K562 (cell line): ENCODE data around the gene PYGO2. TPM values are rescaled to one million over a fixed set of nuclear protein-coding genes. Genes with fewer than 3 reads are reported as not detected.

Experiments
- ATF3 ChIP-seq, 2 experiments: fragments of 450-650 bp in 1 of 2; sonication (generic) in 1 of 2; formaldehyde crosslinking in 1 of 2; IDR thresholded peaks in 1 of 2; conservative IDR thresholded peaks in 1 of 2; 2 replicates each; pipeline versions ENCODE4 v1.6.1 to v1.8.1; 2016 to 2023; ENCODE audit warnings: mild to moderate bottlenecking in 2 of 2, moderate library complexity in 2 of 2, inconsistent platforms in 1 of 2, missing genetic modification reagents in 1 of 2
- CBX2 ChIP-seq: fragments of 200-600 bp; sonication (generic); IDR thresholded peaks from one replicate; pipeline ENCODE4 v1.6.1; 2012; ENCODE audit warnings: mild to moderate bottlenecking, low read length, inconsistent platforms; ENCODE audit not compliant: insufficient read depth, poor library complexity, severe bottlenecking
- CGGBP1 ChIP-seq: fragments of 250-450 bp; sonication (Bioruptor Pico); IDR thresholded peaks from 2 replicates; pipeline ENCODE4 v1.9.0; 2021; ENCODE audit warnings: mild to moderate bottlenecking
- FIP1L1 ChIP-seq: fragments of 200-400 bp; formaldehyde crosslinking; IDR thresholded peaks from 2 replicates; pipeline ENCODE4 v1.6.1; 2018; ENCODE audit warnings: mild to moderate bottlenecking, low read depth, low read length; ENCODE audit not compliant: poor library complexity, severe bottlenecking
- FOXA1 ChIP-seq: fragments of 450-650 bp; IDR thresholded peaks from 2 replicates; pipeline ENCODE4 v1.6.1; 2016; ENCODE audit warnings: mild to moderate bottlenecking, borderline replicate concordance
- GTF2E2 ChIP-seq: fragments of 200-800 bp; sonication (Bioruptor generic); IDR thresholded peaks from 2 replicates; pipeline ENCODE4 v1.6.1; 2016; ENCODE audit warnings: missing genetic modification characterization, missing compliant biosample characterization
- HMGN3 ChIP-seq: IDR thresholded peaks from 2 replicates; pipeline ENCODE4 v1.6.1; 2011; ENCODE audit warnings: borderline replicate concordance, low read depth, mild to moderate bottlenecking, mixed read lengths, low read length; ENCODE audit not compliant: insufficient read length; ENCODE audit errors: extremely low read depth
- HNRNPK ChIP-seq: fragments of 200-400 bp; formaldehyde crosslinking; IDR thresholded peaks from one replicate; pipeline ENCODE4 v1.6.1; 2018; ENCODE audit warnings: mild to moderate bottlenecking, low read depth, low read length; ENCODE audit not compliant: poor library complexity, severe bottlenecking
- JUNB ChIP-seq: fragments of 450-650 bp; formaldehyde crosslinking; conservative IDR thresholded peaks from 2 replicates; pipeline ENCODE4 v1.4.0; 2020; ENCODE audit warnings: mild to moderate bottlenecking
- KAT8 ChIP-seq: fragments of 450-650 bp; IDR thresholded peaks from 2 replicates; pipeline ENCODE4 v1.6.1; 2016; ENCODE audit warnings: low read depth, mild to moderate bottlenecking
- KLF10 ChIP-seq: fragments of 250-450 bp; sonication (Bioruptor Pico); IDR thresholded peaks from 2 replicates; pipeline ENCODE4 v1.6.1; 2021; ENCODE audit warnings: matching md5 sums
- NR3C1 ChIP-seq: sonication (generic); formaldehyde crosslinking; IDR thresholded peaks from 2 replicates; pipeline ENCODE4 v1.8.1; 2022; ENCODE audit warnings: missing genetic modification reagents
- RUNX1 ChIP-seq: sonication (generic); IDR thresholded peaks from 2 replicates; pipeline ENCODE4 v1.6.1; 2016; ENCODE audit warnings: antibody characterized with exemption, low read depth
- TAF1 ChIP-seq: IDR thresholded peaks from 2 replicates; pipeline ENCODE4 v1.6.1; 2011; ENCODE audit warnings: mild to moderate bottlenecking, low read length, moderate library complexity; ENCODE audit not compliant: insufficient read depth, control insufficient read depth, severe bottlenecking; ENCODE audit errors: extremely low read depth
- TARDBP ChIP-seq: fragments of 450-650 bp; IDR thresholded peaks from 2 replicates; pipeline ENCODE4 v1.6.1; 2016
- TCF7 ChIP-seq: sonication (generic); IDR thresholded peaks from 2 replicates; pipeline ENCODE4 v1.6.1; 2016; ENCODE audit warnings: antibody characterized with exemption, borderline replicate concordance
- VEZF1 ChIP-seq: fragments of 200-800 bp; sonication (Bioruptor generic); IDR thresholded peaks from 2 replicates; pipeline ENCODE4 v1.6.1; 2017; ENCODE audit warnings: missing genetic modification characterization, missing compliant biosample characterization
- ZFP1 ChIP-seq: fragments of 450-650 bp; formaldehyde crosslinking; IDR thresholded peaks from 2 replicates; pipeline ENCODE4 v1.4.0; 2020; ENCODE audit warnings: mild to moderate bottlenecking, mixed read lengths
- ZNF41 ChIP-seq: fragments of 250-450 bp; sonication (Bioruptor Pico); conservative IDR thresholded peaks from 2 replicates; pipeline ENCODE4 v1.4.0; 2020; ENCODE audit warnings: mild to moderate bottlenecking
- ZNF717 ChIP-seq: fragments of 250-450 bp; sonication (Bioruptor Pico); IDR thresholded peaks from 2 replicates; pipeline ENCODE4 v1.5.0; 2021
- polyA plus RNA-seq, 8 experiments: library from polyadenylated mRNA; depleted of rRNA in 4 of 8; stranded (reverse) in 5 of 8; unstranded in 3 of 8; fragments of >200 nt; fragmentation: Nextera tagmentation in 2 of 8; fragmentation: Illumina TruSeq in 1 of 8; extraction: Ambion mirVana in 2 of 8; extraction: Trizol in 1 of 8; gene quantifications; 2 replicates each; pipeline versions ENCODE4 v1.2.1 to v1.2.3, GENCODE V29; 2011 to 2014; ENCODE audit warnings: inconsistent platforms in 1 of 8, missing spikeins in 1 of 8
- total RNA-seq, 7 experiments: library from RNA; depleted of rRNA in 6 of 7; stranded (reverse); fragments of >200 nt in 6 of 7; fragmentation: Illumina TruSeq in 2 of 7; extraction: Trizol in 2 of 7; gene quantifications; 2 replicates each; pipeline versions ENCODE4 v1.2.1 to v1.2.3, GENCODE V29; 2011 to 2021; ENCODE audit warnings: low replicate concordance in 1 of 7

Gene PYGO2
- total and polyA plus RNA-seq, 9 of the 15 experiments (the other 6 are each of a cell fraction or from before 2014, with no cell fraction given): 8.3 to 36.2 (median 18.2) TPM

GRCh38 chr1:154973344-154974101 is 11.9 kb upstream of the PYGO2 start (continued):
- no peak for TF ChIP-seq TARDBP
- no peak for TF ChIP-seq ZFP1 (CRISPR knock-in tag)
- TF ChIP-seq ZNF41 (CRISPR knock-in tag): no peak
- TF ChIP-seq TAF1: peak; percentile 72
- TF ChIP-seq VEZF1 (CRISPR knock-in tag): peak; percentile 61; the same call in 1 of the 2 replicates
- no peak for TF ChIP-seq TCF7
- no peak for TF ChIP-seq CGGBP1 (CRISPR knock-in tag)
- no peak for TF ChIP-seq ZNF717
- TF ChIP-seq CBX2: no peak
- no peak for TF ChIP-seq KAT8
- TF ChIP-seq KLF10 (CRISPR knock-in tag): no peak
- TF ChIP-seq HNRNPK: no peak
- no peak for TF ChIP-seq FIP1L1
- TF ChIP-seq HMGN3: peak; percentile 34
- no peak for TF ChIP-seq ATF3 (IDR thresholded peaks at IDR 0.05)
- no peak for TF ChIP-seq ATF3 (CRISPR knock-in tag; conservative IDR thresholded peaks at IDR 0.05)
- no peak for TF ChIP-seq NR3C1 (CRISPR knock-in tag)
- TF ChIP-seq GTF2E2: no peak; the same call in 1 of the 2 replicates
- TF ChIP-seq FOXA1: no peak
- no peak for TF ChIP-seq RUNX1
- no peak for TF ChIP-seq JUNB
